ENCODE measurements around the gene CCDC192.

GRCh38 chr5:127930311-127930710 is 227.1 kb downstream of the CCDC192 start:
- TF ChIP-seq CTCF (IDR thresholded peaks at IDR 0.05; ENCODE audit: poor library complexity, severe bottlenecking) (no peak), EZH2 (IDR thresholded peaks at IDR 0.05; ENCODE audit: borderline replicate concordance, insufficient read depth, low read length, poor library complexity, severe bottlenecking) (no peak), POLR2AphosphoS5 (IDR thresholded peaks at IDR 0.05) (no peak), SMC3 (conservative IDR thresholded peaks at IDR 0.05; ENCODE audit: poor library complexity) (no peak), MXI1 (conservative IDR thresholded peaks at IDR 0.05; ENCODE audit: poor library complexity, severe bottlenecking) (no peak)

All from neural cell (in vitro differentiated cells).